IPS-NIHi7 (cell line): Measurements from ENCODE around the gene NGLY1.
A peak's percentile ranks its signal among the peaks of the same experiment; 100 is the strongest.

Source experiments
- DNase-seq: peaks from one replicate; pipeline ENCODE4 v3.0.0; 2012; ENCODE audit warnings: mixed read lengths; ENCODE audit errors: extremely low spot score

The NGLY1 gene

GRCh38 chr3:25783661-25784512, 644 bp upstream of the NGLY1 start:
- DNase-seq, result peak; percentile 84

GRCh38 chr3:25782636-25782937, 656 bp downstream of the NGLY1 start:
- DNase-seq, result no peak

GRCh38 chr3:25781758-25782594, 1.3 kb downstream of the NGLY1 start:
- DNase-seq, result no peak

- DNase-seq, result no peak
These were observed 2.0 kb downstream of the NGLY1 start for GRCh38 chr3:25781145-25781757.

- DNase-seq, result no peak
These were observed 2.6 kb downstream of the NGLY1 start for GRCh38 chr3:25780618-25781017.

- DNase-seq, result no peak
These were observed 7.3 kb downstream of the NGLY1 start for GRCh38 chr3:25775936-25776335.

GRCh38 chr3:25768851-25769250, 14.4 kb downstream of the NGLY1 start:
- DNase-seq, result no peak

GRCh38 chr3:25751725-25752124, 31.5 kb downstream of the NGLY1 start:
- no peak for DNase-seq

GRCh38 chr3:25751048-25751447, 32.2 kb downstream of the NGLY1 start:
- no peak for DNase-seq

- no peak for DNase-seq
These were observed 34.1 kb downstream of the NGLY1 start for GRCh38 chr3:25749031-25749581.

GRCh38 chr3:25748189-25748588, 35.1 kb downstream of the NGLY1 start:
- DNase-seq, result peak; percentile 15

GRCh38 chr3:25747033-25747432, 36.2 kb downstream of the NGLY1 start:
- no peak for DNase-seq

GRCh38 chr3:25744470-25744869, 38.8 kb downstream of the NGLY1 start:
- DNase-seq, result no peak

- no peak for DNase-seq
These were observed 55.1 kb downstream of the NGLY1 start for GRCh38 chr3:25728101-25728500.

- no peak for DNase-seq
These were observed 55.9 kb downstream of the NGLY1 start for GRCh38 chr3:25727316-25727715.

- no peak for DNase-seq
These were observed 57.4 kb downstream of the NGLY1 start for GRCh38 chr3:25725810-25726209.

GRCh38 chr3:25724948-25725645, 58.1 kb downstream of the NGLY1 start:
- DNase-seq, result no peak

GRCh38 chr3:25723802-25724201, 59.4 kb downstream of the NGLY1 start:
- no peak for DNase-seq

GRCh38 chr3:25719321-25719720, 63.9 kb downstream of the NGLY1 start:
- no peak for DNase-seq

- DNase-seq, result no peak
These were observed 69.8 kb downstream of the NGLY1 start for GRCh38 chr3:25713341-25713985.

GRCh38 chr3:25711090-25711489, 72.2 kb downstream of the NGLY1 start:
- DNase-seq, result no peak
